Activated naive CD4-positive, alpha-beta T cell treated with anti-CD3 and anti-CD28 coated beads for 36 hours (primary cell): Measurements from ENCODE around the gene NOP9. TPM values are rescaled to one million over a fixed set of nuclear protein-coding genes. Genes with fewer than 3 reads are reported as not detected.

Experiments used
- CTCF ChIA-PET: fragments of 350-600 bp; sonication (Branson Sonifier 250); formaldehyde crosslinking; loops from one replicate; lab custom pipeline; 2021; ENCODE audit warnings: antibody characterized with exemption; lab: Charles Lee
- DNase-seq: peaks from one replicate; pipeline ENCODE4 v3.0.0-alpha.2; 2020
- H3K27ac Mint-ChIP-seq: one replicate; pipeline ENCODE4 v1.8.0; 2021; ENCODE audit warnings: mild to moderate bottlenecking, mixed read lengths
- H3K27me3 Mint-ChIP-seq: one replicate; pipeline ENCODE4 v1.8.0; 2021; ENCODE audit warnings: low read depth, mixed read lengths
- H3K36me3 Mint-ChIP-seq: one replicate; pipeline ENCODE4 v1.8.0; 2021; ENCODE audit warnings: low read depth, mixed read lengths
- H3K4me1 Mint-ChIP-seq: one replicate; pipeline ENCODE4 v1.8.0; 2021; ENCODE audit warnings: low read depth, mixed read lengths
- H3K4me3 Mint-ChIP-seq: one replicate; pipeline ENCODE4 v1.8.0; 2021; ENCODE audit warnings: mild to moderate bottlenecking, moderate library complexity, mixed read lengths
- H3K9me3 Mint-ChIP-seq: one replicate; pipeline ENCODE4 v1.8.0; 2021; ENCODE audit warnings: mixed read lengths
- intact Hi-C: fragments of 100-400 bp; cut with micrococcal nuclease; formaldehyde crosslinking; loops from one replicate; pipeline ENCODE4 v1.15.1; 2023
- total RNA-seq, 2 experiments: library from RNA; stranded (reverse); gene quantifications; one replicate each; pipeline ENCODE4 v1.2.3, GENCODE V29; 2021

The NOP9 gene
- total RNA-seq, 2 experiments from 2014 or later = 24.8 to 26.4 TPM

DNA sequence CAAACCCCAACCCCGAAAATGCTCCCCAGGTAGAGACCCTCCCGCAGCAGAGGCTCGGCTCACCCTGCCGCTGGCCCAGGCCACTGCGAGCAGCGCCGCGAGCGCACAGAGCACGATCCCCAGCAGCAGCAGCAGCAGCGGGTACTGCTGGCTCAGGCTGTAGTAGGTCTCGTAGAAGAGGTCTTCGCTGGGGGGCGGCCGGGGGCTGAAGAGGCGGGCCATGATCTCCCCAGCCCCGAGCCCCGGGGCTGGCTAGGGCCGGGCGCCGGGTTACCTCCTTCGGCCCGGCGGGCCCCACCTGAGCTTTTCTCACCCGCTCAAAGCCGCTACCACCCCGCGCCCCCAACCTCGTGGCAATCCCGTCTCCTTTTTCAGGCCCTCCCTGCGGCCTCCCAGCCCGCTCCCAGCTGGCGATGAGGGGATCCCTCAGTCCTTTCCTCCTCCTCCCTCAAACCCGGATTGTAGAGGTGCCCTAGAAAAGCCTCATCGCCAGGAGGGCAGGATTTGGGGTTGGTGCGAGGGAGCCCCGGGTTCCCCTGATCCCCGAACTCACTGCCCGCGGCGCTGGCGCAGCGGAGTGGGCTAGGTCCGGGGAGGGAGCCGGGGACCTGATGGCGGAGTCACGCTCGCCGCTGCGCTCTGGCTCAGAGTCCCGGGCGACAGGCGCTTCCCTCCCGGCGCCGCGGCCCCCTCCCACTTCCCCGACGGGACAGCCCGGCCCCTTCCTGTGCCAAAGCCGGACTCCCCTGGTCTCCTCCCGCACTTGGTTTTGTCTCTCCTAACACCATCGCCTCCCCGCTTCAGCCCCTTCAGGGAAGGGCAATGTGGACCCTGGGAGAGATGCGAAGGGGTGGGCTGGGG is 35.0 kb downstream of the NOP9 start, which contains the start of gene ADCY4:
Gene ADCY4 (minus strand): TSS at position 641 of the 861 bp plus-strand sequence. CDS start 419 bp downstream, at position 222.
- Mint-ChIP-seq H3K27me3 (peaks cover 24% of the 10 kb centered on the region), H3K4me3 (peak within 1 kb of the TSS; percentile 48), H3K27ac (no peak within 1 kb of the TSS), H3K36me3 (peaks cover 7% of the 10 kb centered on the region), H3K4me1 (peaks cover 39% of the 10 kb centered on the region), H3K9me3 (no peaks in the 10 kb centered on the region)
- intact Hi-C loops = loop anchor here (10.0 kb wide), 1 partner anchor 820 kb away; no protein-coding TSS in a partner anchor
- CTCF ChIA-PET = interaction anchor here (1.0 to 25.1 kb wide), 10 partner anchors 7 to 95 kb away, joined by 3 to 617 read pairs (median 9); partner anchors contain the start of genes CBLN3, CIDEB, KHNYN and LTB4R
- no peak for DNase-seq

- Mint-ChIP-seq H3K27ac (no peak overlapping the region), H3K36me3 (peaks cover 7% of the 10 kb centered on the region), H3K4me3 (peak overlapping the region; percentile 9), H3K4me1 (peaks cover 44% of the 10 kb centered on the region), H3K27me3 (peaks cover 24% of the 10 kb centered on the region), H3K9me3 (no peaks in the 10 kb centered on the region)
- DNase-seq = no peak
- CTCF ChIA-PET = interaction anchor here (1.1 to 25.1 kb wide), 6 partner anchors 9 to 106 kb away, joined by 3 to 617 read pairs (median 6); partner anchors contain the start of genes CBLN3, KHNYN and SDR39U1
- intact Hi-C loops = loop anchor here (10.0 kb wide), 1 partner anchor 819 kb away; no protein-coding TSS in a partner anchor
Observed at GRCh38 chr14:24335461-24336171, 36.0 kb downstream of the NOP9 start.

DNA sequence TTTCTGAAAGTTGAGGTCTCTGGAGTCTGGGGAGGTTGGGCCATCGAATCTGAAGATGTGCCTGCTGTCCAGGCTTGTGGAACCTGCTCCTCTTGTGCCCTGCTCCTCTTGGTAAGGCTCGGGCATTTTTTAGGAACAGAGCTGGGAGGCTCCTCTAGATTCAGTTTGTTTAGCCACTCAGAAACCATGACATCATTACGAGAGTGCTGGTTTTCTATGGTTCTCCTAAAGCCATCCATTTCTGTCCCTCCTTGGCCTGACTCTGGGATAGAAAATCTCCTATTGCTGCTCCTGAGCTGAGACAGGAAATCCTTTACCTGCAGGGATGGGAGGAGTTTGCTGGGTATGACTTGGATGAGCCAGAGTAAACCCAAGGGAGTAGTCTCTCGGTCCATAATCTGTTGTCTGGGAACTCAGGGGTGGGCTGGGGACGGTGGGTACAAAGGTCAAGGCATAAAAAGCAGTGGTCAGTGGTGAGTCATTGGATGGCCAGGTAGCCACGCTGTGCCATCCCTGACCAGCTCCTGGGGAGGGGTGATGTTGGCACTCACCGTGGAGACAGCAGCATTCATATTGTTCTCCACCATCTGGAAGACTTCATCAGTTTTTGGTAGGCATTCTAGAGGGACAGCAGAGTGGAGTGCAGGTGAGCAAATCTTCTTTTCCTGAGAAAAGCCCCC is 37.6 kb downstream of the NOP9 start:
- no peak overlapping the region for H3K27ac Mint-ChIP-seq
- intact Hi-C loops = loop anchor here (10.0 kb wide), 1 partner anchor 818 kb away; no protein-coding TSS in a partner anchor
- DNase-seq = no peak
- H3K9me3 Mint-ChIP-seq = no peaks in the 10 kb centered on the region
- peaks cover 20% of the 10 kb centered on the region for H3K27me3 Mint-ChIP-seq
- peaks cover 7% of the 10 kb centered on the region for H3K36me3 Mint-ChIP-seq
- peaks cover 39% of the 10 kb centered on the region for H3K4me1 Mint-ChIP-seq
- CTCF ChIA-PET = interaction anchor here (0.9 to 25.1 kb wide), 10 partner anchors 8 to 102 kb away, joined by 3 to 617 read pairs (median 4); partner anchors contain the start of genes CBLN3, CIDEB, KHNYN and TINF2
- H3K4me3 Mint-ChIP-seq = no peak overlapping the region

DNA sequence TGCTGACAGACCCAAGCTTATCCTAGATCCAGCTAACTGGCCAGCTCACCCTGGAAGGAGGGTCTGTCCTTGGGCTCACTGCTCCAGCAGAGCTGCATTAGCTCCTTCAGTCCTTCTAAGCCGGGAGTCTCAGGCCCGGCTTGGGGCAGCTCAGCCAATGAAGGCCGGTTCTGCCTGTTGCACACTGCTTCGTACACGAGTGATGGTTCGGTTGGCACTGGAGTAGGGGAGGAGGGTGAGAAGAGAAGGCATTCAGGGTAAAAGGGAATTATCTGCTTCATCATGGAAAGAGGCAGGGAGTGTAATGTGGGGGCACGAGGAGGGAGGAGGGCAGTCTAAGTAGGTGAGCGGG is 38.1 kb downstream of the NOP9 start:
- Mint-ChIP-seq H3K9me3 (no peaks in the 10 kb centered on the region), H3K4me3 (peak overlapping the region; percentile 13), H3K27me3 (peaks cover 19% of the 10 kb centered on the region), H3K4me1 (peaks cover 35% of the 10 kb centered on the region), H3K27ac (peak overlapping the region; percentile 44), H3K36me3 (peaks cover 7% of the 10 kb centered on the region)
- DNase-seq = no peak
- intact Hi-C loops = loop anchor here (10.0 kb wide), 1 partner anchor 817 kb away; no protein-coding TSS in a partner anchor
- CTCF ChIA-PET = interaction anchor here (0.9 to 25.1 kb wide), 8 partner anchors 9 to 96 kb away, joined by 3 to 617 read pairs (median 4); partner anchors contain the start of genes CBLN3, CIDEB, KHNYN and TINF2

GRCh38 chr14:24338843-24339242 is 39.2 kb downstream of the NOP9 start:
- Mint-ChIP-seq H3K27ac (no peak overlapping the region), H3K27me3 (peaks cover 15% of the 10 kb centered on the region), H3K4me3 (peak overlapping the region; percentile 89), H3K36me3 (peaks cover 7% of the 10 kb centered on the region), H3K4me1 (peaks cover 28% of the 10 kb centered on the region), H3K9me3 (no peaks in the 10 kb centered on the region)
- intact Hi-C loops = loop anchor here (10.0 kb wide), 1 partner anchor 816 kb away; no protein-coding TSS in a partner anchor
- CTCF ChIA-PET = interaction anchor here (0.7 to 25.1 kb wide), 5 partner anchors 12 to 103 kb away, joined by 3 to 617 read pairs (median 3); partner anchors contain the start of genes CBLN3, CIDEB and KHNYN
- DNase-seq = no peak

- CTCF ChIA-PET = interaction anchor here (0.7 to 25.1 kb wide), 10 partner anchors 8 to 124 kb away, joined by 3 to 617 read pairs (median 4); partner anchors contain the start of genes CBLN3, CIDEB, KHNYN and MDP1
- intact Hi-C loops = loop anchor here (1.0 to 10.0 kb wide), 3 partner anchors 27 to 815 kb away; no protein-coding TSS in a partner anchor
- H3K9me3 Mint-ChIP-seq = no peaks in the 10 kb centered on the region
- DNase-seq = peak; percentile 84
- H3K4me1 Mint-ChIP-seq = peaks cover 26% of the 10 kb centered on the region
- H3K27me3 Mint-ChIP-seq = peaks cover 11% of the 10 kb centered on the region
- H3K4me3 Mint-ChIP-seq = peak within 1 kb of the TSS; percentile 89
- H3K36me3 Mint-ChIP-seq = peaks cover 7% of the 10 kb centered on the region
- peak within 1 kb of the TSS; percentile 67 for H3K27ac Mint-ChIP-seq
Observed at GRCh38 chr14:24339284-24340151, 39.9 kb downstream of the NOP9 start, which contains the start of gene RIPK3. Gene RIPK3 (minus strand): TSS chr14:24339991. CDS start chr14:24339826, 165 bp downstream.

GRCh38 chr14:24340606-24341005 is 41.0 kb downstream of the NOP9 start:
- no peaks in the 10 kb centered on the region for H3K9me3 Mint-ChIP-seq
- no peak overlapping the region for H3K4me3 Mint-ChIP-seq
- CTCF ChIA-PET = interaction anchor here (1.0 to 25.1 kb wide), 7 partner anchors 9 to 125 kb away, joined by 3 to 617 read pairs (median 5); partner anchors contain the start of genes CBLN3, KHNYN and MDP1
- H3K36me3 Mint-ChIP-seq = peaks cover 2% of the 10 kb centered on the region
- H3K4me1 Mint-ChIP-seq = peaks cover 19% of the 10 kb centered on the region
- intact Hi-C loops = loop anchor here (1.0 to 2.0 kb wide), 2 partner anchors 26 to 90 kb away; no protein-coding TSS in a partner anchor
- H3K27me3 Mint-ChIP-seq = peaks cover 8% of the 10 kb centered on the region
- no peak overlapping the region for H3K27ac Mint-ChIP-seq
- no peak for DNase-seq

GRCh38 chr14:24342889-24343288 is 43.2 kb downstream of the NOP9 start:
- Mint-ChIP-seq H3K4me1 (peaks cover 19% of the 10 kb centered on the region), H3K4me3 (no peak overlapping the region), H3K9me3 (no peaks in the 10 kb centered on the region), H3K27me3 (peaks cover 8% of the 10 kb centered on the region), H3K36me3 (no peaks in the 10 kb centered on the region), H3K27ac (no peak overlapping the region)
- CTCF ChIA-PET = interaction anchor here (1.2 to 1.4 kb wide), 2 partner anchors 9 to 23 kb away, joined by 3 to 8 read pairs; no protein-coding TSS in a partner anchor
- DNase-seq = no peak
- intact Hi-C loops = no loop called here

DNA sequence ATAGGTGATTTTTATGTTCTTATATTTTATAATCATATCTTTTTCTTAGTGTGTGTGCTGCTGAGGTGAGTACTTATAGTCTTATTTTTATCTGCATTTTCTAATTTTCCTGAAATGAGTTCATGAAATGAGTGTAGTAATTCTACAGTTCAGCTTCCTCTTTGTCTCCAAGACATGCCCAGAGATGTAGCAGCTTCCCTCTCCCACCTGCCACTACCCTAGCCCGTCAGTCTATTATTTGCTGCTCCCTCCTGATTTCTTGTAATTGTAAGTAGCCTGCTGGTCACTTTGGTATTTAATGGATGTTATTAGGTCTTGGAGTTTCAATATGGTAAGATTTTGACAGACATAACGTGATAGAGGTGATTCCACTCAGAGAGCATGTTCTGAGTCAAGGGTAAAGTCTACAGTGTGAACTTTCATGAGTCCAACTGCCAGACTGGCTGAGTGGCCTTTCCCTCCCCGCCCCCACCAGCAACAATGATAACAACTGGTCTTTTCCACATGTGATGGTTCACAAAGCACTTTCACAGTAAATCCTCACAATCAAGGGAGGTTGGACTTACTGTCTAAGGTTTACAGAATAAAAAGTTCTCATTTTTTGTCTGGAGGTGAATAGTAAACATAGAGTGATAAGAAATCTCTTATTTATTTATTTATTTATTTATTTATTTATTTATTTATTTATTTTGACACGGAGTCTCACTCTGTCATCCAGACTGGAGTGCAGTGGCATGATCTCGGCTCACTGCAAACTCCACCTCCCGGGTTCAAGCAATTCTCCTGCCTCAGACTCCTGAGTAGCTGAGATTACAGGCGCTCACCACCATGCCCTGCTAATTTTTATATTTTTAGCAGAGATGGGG is 44.4 kb downstream of the NOP9 start:
- no peaks in the 10 kb centered on the region for H3K9me3 Mint-ChIP-seq
- CTCF ChIA-PET = interaction anchor here (1.2 to 5.3 kb wide), 4 partner anchors 10 to 92 kb away, joined by 3 to 34 read pairs (median 12); partner anchors contain the start of genes ADCY4, CBLN3 and KHNYN
- H3K4me3 Mint-ChIP-seq = no peak overlapping the region
- intact Hi-C loops = no loop called here
- peaks cover 8% of the 10 kb centered on the region for H3K27me3 Mint-ChIP-seq
- peaks cover 10% of the 10 kb centered on the region for H3K4me1 Mint-ChIP-seq
- no peak overlapping the region for H3K27ac Mint-ChIP-seq
- H3K36me3 Mint-ChIP-seq = no peaks in the 10 kb centered on the region
- DNase-seq = no peak
